Naive thymus-derived CD8-positive, alpha-beta T cell (primary cell): Measurements from ENCODE around the gene HMG20A. TPM values are rescaled to one million over a fixed set of nuclear protein-coding genes. Genes with fewer than 3 reads are reported as not detected.

Source experiments
- ATAC-seq, 2 donors: fragments of 150-1000 bp; cut with Tn5 transposase in 1 of 2; sonication (Bioruptor Pico), chemical (Tn5 transposase) in 1 of 2; 1 replicate in 1 of 2; 2 replicates in 1 of 2; pipeline ENCODE4 v1.10.0; 2021; ENCODE audit warnings: mild to moderate bottlenecking in 2 of 2, moderate library complexity in 2 of 2
- POLR2A ChIA-PET: fragments of 350-600 bp; sonication (Branson Sonifier 250); formaldehyde crosslinking; loops from one replicate; lab custom pipeline; 2021; ENCODE audit warnings: antibody characterized with exemption; lab: Charles Lee
- DNase-seq, 10 donors: peaks; one replicate each; pipeline versions ENCODE4 v3.0.0 to v3.0.0-alpha.2; 2020 to 2022
- H3K27ac Mint-ChIP-seq, 10 donors: one replicate each; pipeline ENCODE4 v1.8.0; 2020 to 2022; ENCODE audit warnings: mild to moderate bottlenecking in 10 of 10, mixed read lengths in 10 of 10, moderate library complexity in 4 of 10, inconsistent platforms in 1 of 10
- H3K27me3 Mint-ChIP-seq, 5 donors: one replicate each; pipeline ENCODE4 v1.8.0; 2021 to 2022; ENCODE audit warnings: mixed read lengths in 5 of 5
- H3K36me3 Mint-ChIP-seq, 3 donors: one replicate each; pipeline ENCODE4 v1.8.0; 2020 to 2022; ENCODE audit warnings: mixed read lengths in 3 of 3, mild to moderate bottlenecking in 2 of 3, inconsistent platforms in 1 of 3
- H3K4me1 Mint-ChIP-seq, 4 donors: one replicate each; pipeline ENCODE4 v1.8.0; 2021 to 2022; ENCODE audit warnings: mixed read lengths in 4 of 4
- H3K4me3 Mint-ChIP-seq, 10 donors: one replicate each; pipeline ENCODE4 v1.8.0; 2020 to 2022; ENCODE audit warnings: mild to moderate bottlenecking in 10 of 10, mixed read lengths in 10 of 10, moderate library complexity in 6 of 10, inconsistent platforms in 1 of 10
- H3K9me3 Mint-ChIP-seq, 9 donors: one replicate each; pipeline ENCODE4 v1.8.0; 2020 to 2022; ENCODE audit warnings: mixed read lengths in 9 of 9, mild to moderate bottlenecking in 3 of 9, inconsistent platforms in 1 of 9, moderate library complexity in 1 of 9
- polyA plus RNA-seq, 3 donors: library from polyadenylated mRNA; unstranded; fragments of 300-500 nt; fragmentation: Illumina TruSeq; gene quantifications; one replicate each; pipeline ENCODE4 v1.2.3, GENCODE V29; 2021
- total RNA-seq, 8 experiments: library from RNA in 2 of 8; stranded (reverse) in 2 of 8; gene quantifications; one replicate each; pipeline ENCODE4 v1.2.3 and lab custom pipeline; 2021 to 2026

The HMG20A gene
- total and polyA plus RNA-seq, 5 experiments from 2014 or later: 28.7 to 72.4 (median 35.7) TPM

GRCh38 chr15:77525400-77525811 lies 104.7 kb downstream of the HMG20A start:
- H3K36me3 Mint-ChIP-seq: no peaks in the 10 kb centered on the region
- H3K27me3 Mint-ChIP-seq: no peaks in the 10 kb centered on the region
- H3K4me3 Mint-ChIP-seq: no peak overlapping the region
- H3K27ac Mint-ChIP-seq: no peak overlapping the region
- no peaks in the 10 kb centered on the region for H3K4me1 Mint-ChIP-seq
- H3K9me3 Mint-ChIP-seq: no peaks in the 10 kb centered on the region
- no peak for ATAC-seq
- POLR2A ChIA-PET: no interaction called here
- no peak for DNase-seq

DNA sequence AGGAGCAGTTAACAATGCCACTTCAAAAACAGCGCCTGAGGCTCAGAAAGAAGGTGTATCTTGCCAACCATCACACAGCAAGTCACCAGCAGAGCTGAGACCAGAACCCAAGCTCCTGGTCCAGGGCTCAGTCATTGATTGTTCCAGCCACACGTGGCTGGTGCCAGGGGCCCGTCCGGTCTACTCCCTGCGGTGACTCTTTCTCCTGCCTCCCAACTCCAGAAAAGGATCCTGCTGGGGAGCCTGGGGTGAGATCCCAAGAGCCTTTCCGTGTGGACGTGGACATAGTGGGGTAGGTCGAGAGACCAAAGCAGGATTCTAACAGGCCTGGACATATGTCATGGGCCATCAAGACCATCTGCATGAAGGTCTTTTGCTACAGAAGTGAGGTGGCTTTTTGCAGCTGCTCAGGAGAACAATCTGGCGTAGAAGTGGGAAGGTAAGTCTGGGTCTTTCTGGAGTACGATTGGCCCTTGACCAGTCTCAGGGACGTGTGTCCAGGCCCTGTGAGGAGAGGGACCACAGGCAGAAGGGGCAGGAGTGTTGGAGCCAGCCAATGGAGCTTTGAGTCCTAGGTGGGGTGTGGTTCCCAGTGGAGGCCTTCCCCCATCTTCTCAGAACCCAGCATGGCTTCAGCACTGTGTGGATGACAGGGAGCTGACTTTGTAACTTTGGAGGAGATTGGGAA lies 105.4 kb downstream of the HMG20A start:
- POLR2A ChIA-PET: no interaction called here
- peaks cover 0 to under 1% (median 0%) of the 10 kb centered on the region in 5 donors for H3K27me3 Mint-ChIP-seq
- no peak overlapping the region for H3K4me3 Mint-ChIP-seq
- no peaks in the 10 kb centered on the region for H3K9me3 Mint-ChIP-seq
- no peaks in the 10 kb centered on the region for H3K36me3 Mint-ChIP-seq
- no peaks in the 10 kb centered on the region for H3K4me1 Mint-ChIP-seq
- ATAC-seq (no peak), DNase-seq (no peak)
- no peak overlapping the region for H3K27ac Mint-ChIP-seq

DNA sequence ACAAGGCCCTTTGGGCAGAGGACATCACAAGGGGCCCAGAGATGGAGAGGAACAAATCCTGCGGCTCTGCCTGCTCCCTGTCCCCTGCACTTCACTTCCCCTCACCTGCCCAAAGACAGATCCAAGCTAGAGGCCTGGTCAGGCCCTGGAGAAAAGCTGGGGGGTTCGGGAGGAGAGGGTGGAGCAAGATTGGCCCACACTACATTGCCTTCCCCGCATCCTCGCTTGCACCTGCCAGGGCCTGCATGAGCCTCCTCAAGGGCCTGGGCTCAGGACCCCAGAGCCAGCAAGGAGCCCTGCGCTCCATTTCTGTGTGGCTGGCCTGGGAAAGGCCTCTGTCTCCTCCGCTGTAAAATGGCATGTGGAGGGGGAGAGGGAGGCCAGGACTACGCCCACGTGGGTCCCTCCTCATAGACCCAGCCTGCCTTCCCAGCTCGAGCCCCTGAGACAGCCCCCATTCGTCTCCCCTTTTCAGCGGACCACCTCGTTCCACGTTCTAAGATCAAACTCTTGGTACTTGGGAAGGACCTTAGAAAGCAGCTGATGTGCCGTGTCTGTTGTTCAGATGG lies 106.0 kb downstream of the HMG20A start:
- Mint-ChIP-seq H3K4me3 (no peak overlapping the region), H3K9me3 (no peaks in the 10 kb centered on the region), H3K27me3 (peaks cover 0 to 4% (median 0%) of the 10 kb centered on the region in 5 donors), H3K27ac (no peak overlapping the region), H3K4me1 (no peaks in the 10 kb centered on the region), H3K36me3 (no peaks in the 10 kb centered on the region)
- POLR2A ChIA-PET: no interaction called here
- no peak for ATAC-seq
- no peak for DNase-seq

GRCh38 chr15:77527164-77527778 lies 106.6 kb downstream of the HMG20A start:
- H3K27ac Mint-ChIP-seq: no peak overlapping the region
- H3K36me3 Mint-ChIP-seq: no peaks in the 10 kb centered on the region
- peaks cover 0 to 9% (median 3%) of the 10 kb centered on the region in 5 donors for H3K27me3 Mint-ChIP-seq
- no peak for DNase-seq
- no peaks in the 10 kb centered on the region for H3K9me3 Mint-ChIP-seq
- no peak for ATAC-seq
- POLR2A ChIA-PET: no interaction called here
- no peak overlapping the region for H3K4me3 Mint-ChIP-seq
- no peaks in the 10 kb centered on the region for H3K4me1 Mint-ChIP-seq

DNA sequence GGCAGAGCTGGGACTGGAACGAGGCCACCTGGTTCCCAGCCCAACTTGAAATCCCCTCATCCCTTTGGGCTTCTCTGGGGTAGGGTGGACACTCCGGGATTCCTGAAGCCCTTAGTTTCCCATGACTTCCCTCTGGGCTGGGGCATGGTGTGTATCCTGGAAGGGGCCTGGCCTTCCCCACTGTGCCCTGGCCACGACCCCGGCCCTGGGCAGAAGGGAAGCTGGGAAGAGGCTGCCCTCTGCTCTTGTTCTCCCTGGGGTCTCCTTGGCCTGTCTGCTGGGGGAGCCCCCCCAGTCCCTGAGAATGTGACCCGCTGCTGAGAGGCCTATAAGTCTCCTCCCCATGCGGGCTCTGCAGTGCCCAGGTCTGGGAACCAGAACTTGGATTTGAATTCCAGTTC lies 107.1 kb downstream of the HMG20A start:
- H3K27ac Mint-ChIP-seq: no peak overlapping the region
- no peaks in the 10 kb centered on the region for H3K4me1 Mint-ChIP-seq
- H3K4me3 Mint-ChIP-seq: no peak overlapping the region
- no peaks in the 10 kb centered on the region for H3K36me3 Mint-ChIP-seq
- POLR2A ChIA-PET: no interaction called here
- DNase-seq (no peak), ATAC-seq (no peak)
- peaks cover 0 to 10% (median 3%) of the 10 kb centered on the region in 5 donors for H3K27me3 Mint-ChIP-seq
- no peaks in the 10 kb centered on the region for H3K9me3 Mint-ChIP-seq

GRCh38 chr15:77528290-77528967 lies 107.7 kb downstream of the HMG20A start:
- ATAC-seq (no peak), DNase-seq (no peak)
- Mint-ChIP-seq H3K27ac (no peak overlapping the region), H3K36me3 (no peaks in the 10 kb centered on the region), H3K27me3 (peaks cover 0 to 10% (median 6%) of the 10 kb centered on the region in 5 donors), H3K4me3 (no peak overlapping the region), H3K9me3 (no peaks in the 10 kb centered on the region), H3K4me1 (no peaks in the 10 kb centered on the region)
- POLR2A ChIA-PET: no interaction called here

DNA sequence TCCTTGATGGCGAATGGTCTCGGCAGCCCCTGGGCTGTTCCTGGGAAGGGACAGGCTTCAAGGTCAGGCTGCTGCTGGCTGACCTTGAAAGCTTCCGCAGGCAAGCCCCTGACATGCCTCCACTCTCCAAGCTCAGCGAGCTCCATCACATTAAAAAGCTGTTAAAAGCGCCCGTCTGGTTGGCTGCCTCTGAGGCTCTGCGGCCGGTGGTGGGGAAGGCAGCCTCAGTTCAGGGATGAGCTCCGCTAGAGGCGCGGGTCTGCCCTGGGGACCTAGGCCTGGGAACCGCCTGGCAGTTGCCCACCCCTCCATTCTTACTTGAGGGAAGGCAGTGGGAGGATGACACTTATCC lies 108.3 kb downstream of the HMG20A start:
- DNase-seq: no peak
- ATAC-seq: no peak
- Mint-ChIP-seq H3K27me3 (peaks cover 0 to 10% (median 7%) of the 10 kb centered on the region in 5 donors), H3K27ac (no peak overlapping the region), H3K4me1 (no peaks in the 10 kb centered on the region), H3K9me3 (no peaks in the 10 kb centered on the region), H3K36me3 (no peaks in the 10 kb centered on the region), H3K4me3 (no peak overlapping the region)
- POLR2A ChIA-PET: no interaction called here

- DNase-seq: no peak
- POLR2A ChIA-PET: no interaction called here
- ATAC-seq: no peak
- no peaks in the 10 kb centered on the region for H3K4me1 Mint-ChIP-seq
- no peak overlapping the region for H3K4me3 Mint-ChIP-seq
- no peaks in the 10 kb centered on the region for H3K9me3 Mint-ChIP-seq
- H3K36me3 Mint-ChIP-seq: no peaks in the 10 kb centered on the region
- H3K27ac Mint-ChIP-seq: no peak overlapping the region
- peaks cover 0 to 10% (median 7%) of the 10 kb centered on the region in 5 donors for H3K27me3 Mint-ChIP-seq
These were observed 108.9 kb downstream of the HMG20A start for GRCh38 chr15:77529394-77530159.

DNA sequence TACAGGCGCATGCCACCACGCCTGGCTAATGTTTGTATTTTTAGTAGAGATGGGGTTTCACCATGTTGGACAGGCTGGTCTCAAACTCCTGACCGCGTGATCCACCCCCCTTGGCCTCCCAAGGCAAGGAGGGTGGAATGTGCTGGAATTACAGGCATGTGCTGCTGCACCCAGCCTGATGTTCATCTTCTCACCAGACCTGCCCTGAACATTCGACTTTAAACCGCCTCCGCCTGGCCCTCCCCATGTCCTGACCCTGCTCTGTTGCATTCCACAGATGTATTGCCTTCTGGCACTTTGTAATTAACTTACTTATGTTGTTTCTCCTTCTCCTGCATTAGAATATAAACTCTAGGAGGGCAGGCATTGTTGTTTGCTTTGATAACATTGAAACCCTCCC lies 109.9 kb downstream of the HMG20A start:
- ATAC-seq: no peak
- POLR2A ChIA-PET: no interaction called here
- H3K4me1 Mint-ChIP-seq: no peaks in the 10 kb centered on the region
- H3K9me3 Mint-ChIP-seq: no peaks in the 10 kb centered on the region
- no peak overlapping the region for H3K4me3 Mint-ChIP-seq
- H3K27me3 Mint-ChIP-seq: peaks cover 0 to 13% (median 7%) of the 10 kb centered on the region in 5 donors
- no peak overlapping the region for H3K27ac Mint-ChIP-seq
- DNase-seq: no peak
- H3K36me3 Mint-ChIP-seq: no peaks in the 10 kb centered on the region

GRCh38 chr15:77531191-77532000 lies 110.7 kb downstream of the HMG20A start:
- H3K4me3 Mint-ChIP-seq: no peak overlapping the region
- H3K9me3 Mint-ChIP-seq: no peaks in the 10 kb centered on the region
- H3K27me3 Mint-ChIP-seq: peaks cover 0 to 20% (median 7%) of the 10 kb centered on the region in 5 donors
- no peaks in the 10 kb centered on the region for H3K36me3 Mint-ChIP-seq
- POLR2A ChIA-PET: interaction anchor here (0.5 kb wide), 1 partner anchor 660 kb away, joined by 3 read pairs; no protein-coding TSS in a partner anchor
- no peak overlapping the region for H3K27ac Mint-ChIP-seq
- DNase-seq: no peak
- no peaks in the 10 kb centered on the region for H3K4me1 Mint-ChIP-seq
- ATAC-seq: no peak

- Mint-ChIP-seq H3K36me3 (no peaks in the 10 kb centered on the region), H3K9me3 (no peaks in the 10 kb centered on the region), H3K4me3 (no peak overlapping the region), H3K4me1 (no peaks in the 10 kb centered on the region), H3K27me3 (peaks cover 0 to 20% (median 7%) of the 10 kb centered on the region in 5 donors), H3K27ac (no peak overlapping the region)
- ATAC-seq (no peak), DNase-seq (no peak)
- POLR2A ChIA-PET: interaction anchor here (0.5 kb wide), 1 partner anchor 661 kb away, joined by 3 read pairs; no protein-coding TSS in a partner anchor
These were observed 111.5 kb downstream of the HMG20A start for GRCh38 chr15:77532067-77532710.
